Raji (cell line): ENCODE measurements around the gene MTOR.

Source experiments
- POLR2A ChIP-seq: IDR thresholded peaks from 2 replicates; pipeline ENCODE4 v1.6.1; 2011; ENCODE audit warnings: low read depth, low read length, control low read depth; ENCODE audit not compliant: insufficient read depth

The MTOR gene

GRCh38 chr1:11151826-11152612 is 110.3 kb downstream of the MTOR start:
- no peak for TF ChIP-seq POLR2A

DNA sequence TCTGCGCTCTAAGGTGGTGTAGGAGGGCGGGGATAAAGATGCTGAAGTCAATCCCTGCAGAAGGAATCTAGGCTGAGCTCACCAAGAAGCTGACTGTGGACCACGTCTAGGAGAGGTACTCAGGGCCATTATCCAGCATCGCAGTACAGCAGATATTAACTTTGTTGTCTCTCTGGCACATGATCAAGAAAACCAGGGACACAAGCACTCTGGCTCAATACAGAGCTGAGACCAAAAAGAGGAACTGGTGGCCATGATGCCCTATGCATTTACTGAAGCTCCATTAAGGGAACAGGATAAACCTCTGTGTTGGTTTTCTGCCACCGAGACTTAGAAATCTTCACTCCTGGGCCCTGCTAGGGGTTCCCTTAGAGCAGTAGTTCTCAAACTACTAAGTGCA is 111.2 kb downstream of the MTOR start:
- TF ChIP-seq POLR2A, result no peak

GRCh38 chr1:11150326-11150725 is 112.0 kb downstream of the MTOR start:
- TF ChIP-seq POLR2A, result no peak

DNA sequence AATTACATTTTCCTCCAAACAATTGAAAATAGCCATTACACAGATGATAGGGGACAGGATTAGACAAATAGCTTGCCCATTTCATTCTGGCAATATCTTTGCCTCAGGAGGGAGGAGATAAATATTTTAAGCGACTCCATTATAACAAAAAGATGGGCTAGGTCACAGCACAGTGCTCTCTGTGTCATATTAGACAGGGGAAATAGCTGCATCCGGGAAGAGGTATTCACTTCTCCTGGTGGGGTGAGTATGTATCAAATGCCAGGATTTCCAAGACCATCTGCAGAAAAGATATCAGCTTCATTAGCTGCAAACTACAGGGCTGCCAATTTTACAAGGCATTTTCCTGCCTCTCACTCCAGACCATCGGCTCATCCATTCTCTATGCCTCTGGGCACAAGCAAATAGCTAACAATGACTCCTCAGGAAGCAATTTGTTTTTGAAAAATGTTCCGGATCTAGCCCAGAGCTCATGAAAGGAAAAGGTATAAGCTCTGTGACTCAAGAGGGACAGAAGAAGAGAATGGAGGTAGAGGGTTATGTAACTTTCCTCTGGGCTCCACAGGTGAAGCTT is 115.1 kb downstream of the MTOR start:
- TF ChIP-seq POLR2A, result no peak

- TF ChIP-seq POLR2A, result no peak
These were observed 116.6 kb downstream of the MTOR start for GRCh38 chr1:11145741-11146140.

GRCh38 chr1:11144570-11145256 is 117.6 kb downstream of the MTOR start:
- no peak for TF ChIP-seq POLR2A

DNA sequence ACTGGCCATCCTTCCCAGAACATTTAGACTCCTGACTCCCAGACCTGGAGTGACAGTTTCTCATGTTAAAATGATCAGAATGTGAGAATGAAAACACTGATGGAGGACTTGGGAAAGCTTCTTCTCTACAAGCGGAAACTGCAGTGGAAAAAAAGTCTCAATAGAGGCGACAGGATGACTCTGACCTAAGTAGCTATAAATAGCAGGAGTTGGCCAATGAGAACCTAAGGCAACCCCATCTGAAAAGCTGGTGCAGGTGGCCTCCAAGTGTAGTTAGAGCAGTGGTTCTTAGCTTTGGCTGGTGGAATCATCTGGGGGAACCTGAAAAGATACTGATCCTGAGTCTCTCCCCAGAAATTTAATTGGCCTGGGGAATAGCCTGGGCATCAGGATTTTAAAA is 118.4 kb downstream of the MTOR start:
- TF ChIP-seq POLR2A, result no peak

DNA sequence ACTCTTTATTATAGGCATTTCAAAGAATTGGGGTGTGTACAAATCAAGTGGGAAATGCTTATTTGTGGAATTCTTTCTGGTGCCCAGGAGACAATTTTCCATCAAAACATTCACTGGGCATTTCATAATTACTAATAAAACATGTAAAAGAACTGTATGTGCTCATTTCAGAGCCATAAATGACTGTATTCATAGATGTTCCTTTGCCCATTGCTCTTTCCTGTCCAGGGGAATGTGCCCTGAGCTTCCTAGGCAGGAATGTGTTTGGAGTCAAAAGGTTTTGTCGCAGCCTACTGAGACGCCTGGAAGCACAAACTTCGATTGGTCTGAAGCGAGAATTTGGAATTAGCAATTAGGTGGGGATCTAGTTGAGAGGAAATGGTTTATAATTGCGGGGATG is 119.0 kb downstream of the MTOR start:
- no peak for TF ChIP-seq POLR2A

DNA sequence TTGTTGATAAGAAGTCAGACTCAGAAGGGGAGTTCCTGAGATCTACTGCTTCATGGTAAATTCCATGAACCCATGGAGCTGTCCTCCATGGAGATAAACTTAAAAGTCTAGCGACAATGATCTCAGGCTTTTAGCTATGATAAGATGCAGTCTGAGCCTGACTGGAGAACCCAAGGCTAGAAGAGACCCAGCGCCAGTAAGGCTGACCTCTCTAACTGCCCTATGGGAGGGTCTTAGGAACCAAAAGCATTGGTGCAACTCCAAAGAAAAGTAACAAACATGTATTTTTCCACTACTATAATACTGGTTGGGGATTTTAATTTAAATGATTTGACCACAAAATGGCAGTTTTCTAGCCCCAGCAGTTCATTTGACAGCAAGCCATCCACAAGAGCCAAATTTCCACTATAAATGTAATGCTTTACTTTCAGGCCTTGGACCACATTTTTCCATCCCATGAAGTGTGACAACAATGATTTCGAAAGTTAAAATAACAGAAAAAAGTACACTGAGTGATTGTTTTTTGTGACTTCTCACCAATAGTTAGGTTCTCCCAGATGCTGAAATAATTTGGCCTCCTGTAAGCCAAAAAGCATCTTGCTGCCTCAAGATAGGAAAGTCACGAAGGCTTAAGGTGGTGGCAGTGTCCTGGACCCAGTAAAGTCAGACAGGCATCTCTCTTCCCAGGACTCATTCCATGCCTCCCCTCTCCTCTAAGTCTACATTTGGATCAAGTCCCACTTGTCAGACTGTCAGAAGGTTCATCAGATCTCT is 119.5 kb downstream of the MTOR start:
- TF ChIP-seq POLR2A, result no peak

GRCh38 chr1:11138952-11139351 is 123.4 kb downstream of the MTOR start:
- no peak for TF ChIP-seq POLR2A

DNA sequence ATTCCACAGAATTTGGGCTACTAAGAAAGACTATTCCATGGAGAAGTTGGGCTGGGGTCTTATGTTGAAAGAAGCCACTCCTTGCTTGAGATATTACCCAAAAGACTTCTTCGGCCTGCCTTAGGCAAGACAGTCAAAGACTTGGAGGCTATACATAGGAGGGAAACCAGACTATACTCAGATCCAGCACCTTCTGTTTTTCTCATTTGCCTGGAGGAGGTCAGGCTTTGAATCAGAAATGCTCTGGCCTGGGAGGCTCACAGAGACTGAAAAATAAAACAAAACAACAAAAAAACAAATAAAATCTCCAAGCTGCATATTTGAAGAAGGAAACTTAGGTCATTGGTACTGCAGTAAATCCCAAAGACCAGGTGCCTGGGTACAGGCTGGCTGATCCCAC is 124.3 kb downstream of the MTOR start:
- TF ChIP-seq POLR2A, result no peak

DNA sequence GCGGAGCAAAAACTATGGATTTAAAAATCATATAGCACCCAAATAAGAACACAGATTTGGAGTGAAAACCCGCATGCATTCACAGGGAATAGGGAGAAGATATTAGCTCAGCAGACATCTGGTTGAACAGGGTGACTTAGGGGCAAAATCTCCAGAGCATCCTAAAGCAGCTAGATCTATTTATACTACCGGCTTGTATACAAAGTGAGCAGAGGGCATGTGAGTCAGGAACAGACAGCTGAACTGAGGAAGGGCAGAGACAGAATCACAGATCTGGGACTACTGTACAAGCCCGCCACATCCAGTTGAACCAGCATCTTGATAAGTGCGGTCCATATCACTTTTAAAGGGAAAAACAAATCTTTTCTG is 127.5 kb downstream of the MTOR start:
- TF ChIP-seq POLR2A, result no peak

GRCh38 chr1:11134251-11134897 is 128.0 kb downstream of the MTOR start:
- no peak for TF ChIP-seq POLR2A

- TF ChIP-seq POLR2A, result no peak
These were observed 129.6 kb downstream of the MTOR start for GRCh38 chr1:11132563-11133293.

- TF ChIP-seq POLR2A, result no peak
These were observed 130.5 kb downstream of the MTOR start for GRCh38 chr1:11131816-11132215.

GRCh38 chr1:11130406-11130805 is 131.9 kb downstream of the MTOR start:
- no peak for TF ChIP-seq POLR2A
